ENCODE data around the gene COL16A1.

The COL16A1 gene

GRCh38 chr1:31679676-31680230 lies 24.1 kb downstream of the COL16A1 start:
- Histone ChIP-seq H3K27me3 (ENCODE audit: insufficient read depth, low read length, poor library complexity) (peaks cover 24% of the 10 kb centered on the region), H4K20me1 (ENCODE audit: insufficient read depth, low read length) (no peaks in the 10 kb centered on the region), H3K27ac (ENCODE audit: low read length) (no peak overlapping the region), H3K4me2 (ENCODE audit: insufficient read depth, low read length) (no peak overlapping the region), H3K9ac (ENCODE audit: low read depth, low read length) (no peak overlapping the region), H3K4me1 (ENCODE audit: insufficient read depth, low read length) (no peaks in the 10 kb centered on the region), H2AFZ (ENCODE audit: low read depth, low read length) (no peak overlapping the region), H3K79me2 (ENCODE audit: insufficient read depth, low read length) (no peaks in the 10 kb centered on the region), H3K9me3 (ENCODE audit: insufficient read depth, low read length, severe bottlenecking) (no peaks in the 10 kb centered on the region), H3K4me3 (ENCODE audit: low read depth in 1 of 2, low read length in 2 of 2) (no peak overlapping the region), H3K36me3 (ENCODE audit: insufficient read depth, low read length) (no peaks in the 10 kb centered on the region)
- no peak for TF ChIP-seq EZH2 (IDR thresholded peaks at IDR 0.05; ENCODE audit: borderline replicate concordance, low read depth, low read length, severe bottlenecking)
- TF ChIP-seq CTCF (IDR thresholded peaks at IDR 0.05; ENCODE audit: borderline replicate concordance, extremely low read depth, low read length, poor library complexity, severe bottlenecking): no peak
- DNase-seq: no peak
- ATAC-seq (ENCODE audit: insufficient read depth, low read depth): no peak

- Histone ChIP-seq H3K4me2 (ENCODE audit: insufficient read depth, low read length) (no peak overlapping the region), H3K9me3 (ENCODE audit: insufficient read depth, low read length, severe bottlenecking) (no peaks in the 10 kb centered on the region), H3K27me3 (ENCODE audit: insufficient read depth, low read length, poor library complexity) (peaks cover 24% of the 10 kb centered on the region), H4K20me1 (ENCODE audit: insufficient read depth, low read length) (no peaks in the 10 kb centered on the region), H3K9ac (ENCODE audit: low read depth, low read length) (no peak overlapping the region), H3K36me3 (ENCODE audit: insufficient read depth, low read length) (no peaks in the 10 kb centered on the region), H3K27ac (ENCODE audit: low read length) (no peak overlapping the region), H2AFZ (ENCODE audit: low read depth, low read length) (no peak overlapping the region), H3K79me2 (ENCODE audit: insufficient read depth, low read length) (no peaks in the 10 kb centered on the region), H3K4me1 (ENCODE audit: insufficient read depth, low read length) (no peaks in the 10 kb centered on the region), H3K4me3 (ENCODE audit: low read depth in 1 of 2, low read length in 2 of 2) (no peak overlapping the region)
- TF ChIP-seq CTCF (IDR thresholded peaks at IDR 0.05; ENCODE audit: borderline replicate concordance, extremely low read depth, low read length, poor library complexity, severe bottlenecking): no peak
- no peak for TF ChIP-seq EZH2 (IDR thresholded peaks at IDR 0.05; ENCODE audit: borderline replicate concordance, low read depth, low read length, severe bottlenecking)
- no peak for DNase-seq
- ATAC-seq (ENCODE audit: insufficient read depth, low read depth): no peak
Observed at GRCh38 chr1:31679091-31679490, 24.7 kb downstream of the COL16A1 start.

- H3K27me3 ChIP-seq (ENCODE audit: insufficient read depth, low read length, poor library complexity): peaks cover 24% of the 10 kb centered on the region
- TF ChIP-seq CTCF (IDR thresholded peaks at IDR 0.05; ENCODE audit: borderline replicate concordance, extremely low read depth, low read length, poor library complexity, severe bottlenecking): no peak
- no peak for TF ChIP-seq EZH2 (IDR thresholded peaks at IDR 0.05; ENCODE audit: borderline replicate concordance, low read depth, low read length, severe bottlenecking)
- no peak for DNase-seq
Observed at GRCh38 chr1:31678681-31679080, 25.1 kb downstream of the COL16A1 start.

GRCh38 chr1:31677949-31678348 lies 25.9 kb downstream of the COL16A1 start:
- Histone ChIP-seq H2AFZ (ENCODE audit: low read depth, low read length) (no peak overlapping the region), H3K36me3 (ENCODE audit: insufficient read depth, low read length) (no peaks in the 10 kb centered on the region), H3K9ac (ENCODE audit: low read depth, low read length) (no peak overlapping the region), H3K27me3 (ENCODE audit: insufficient read depth, low read length, poor library complexity) (peaks cover 20% of the 10 kb centered on the region), H3K4me3 (ENCODE audit: low read depth in 1 of 2, low read length in 2 of 2) (no peak overlapping the region), H3K27ac (ENCODE audit: low read length) (no peak overlapping the region), H4K20me1 (ENCODE audit: insufficient read depth, low read length) (no peaks in the 10 kb centered on the region), H3K4me1 (ENCODE audit: insufficient read depth, low read length) (no peaks in the 10 kb centered on the region), H3K79me2 (ENCODE audit: insufficient read depth, low read length) (no peaks in the 10 kb centered on the region), H3K4me2 (ENCODE audit: insufficient read depth, low read length) (no peak overlapping the region), H3K9me3 (ENCODE audit: insufficient read depth, low read length, severe bottlenecking) (no peaks in the 10 kb centered on the region)
- TF ChIP-seq EZH2 (IDR thresholded peaks at IDR 0.05; ENCODE audit: borderline replicate concordance, low read depth, low read length, severe bottlenecking): no peak
- no peak for TF ChIP-seq CTCF (IDR thresholded peaks at IDR 0.05; ENCODE audit: borderline replicate concordance, extremely low read depth, low read length, poor library complexity, severe bottlenecking)
- ATAC-seq (ENCODE audit: insufficient read depth, low read depth) (no peak), DNase-seq (no peak)

More at GRCh38 chr1:31678681-31679080, 25.1 kb downstream of the COL16A1 start:
- Histone ChIP-seq H3K36me3 (ENCODE audit: insufficient read depth, low read length) (no peaks in the 10 kb centered on the region), H3K79me2 (ENCODE audit: insufficient read depth, low read length) (no peaks in the 10 kb centered on the region), H3K4me2 (ENCODE audit: insufficient read depth, low read length) (no peak overlapping the region), H3K27ac (ENCODE audit: low read length) (no peak overlapping the region), H3K4me3 (ENCODE audit: low read depth in 1 of 2, low read length in 2 of 2) (no peak overlapping the region), H3K4me1 (ENCODE audit: insufficient read depth, low read length) (no peaks in the 10 kb centered on the region), H4K20me1 (ENCODE audit: insufficient read depth, low read length) (no peaks in the 10 kb centered on the region), H3K9ac (ENCODE audit: low read depth, low read length) (no peak overlapping the region), H2AFZ (ENCODE audit: low read depth, low read length) (no peak overlapping the region), H3K9me3 (ENCODE audit: insufficient read depth, low read length, severe bottlenecking) (no peaks in the 10 kb centered on the region)
- ATAC-seq (ENCODE audit: insufficient read depth, low read depth): no peak
